ENCODE results near the gene TXNRD1.

- TF ChIP-seq POLR2A (IDR thresholded peaks at IDR 0.05), result no peak
- no peak for TF ChIP-seq CTCF (IDR thresholded peaks at IDR 0.05)
These were observed 25.5 kb upstream of the TXNRD1 start for GRCh38 chr12:104189915-104190555.
